SK-N-MC (cell line): ENCODE measurements around the gene PNPO.
A peak's percentile ranks its signal among the peaks of the same experiment; 100 is the strongest.

ENCODE experiments used
- DNase-seq: peaks from one replicate; pipeline ENCODE4 v3.0.0-alpha.2; 2011; ENCODE audit warnings: low read depth, low spot score
- H3K27ac ChIP-seq: fragments of 200-600 bp; sonication (generic); 2 replicates; pipeline ENCODE4 v1.5.1; 2016; ENCODE audit warnings: mixed run types
- H3K36me3 ChIP-seq: fragments of 200-600 bp; sonication (generic); 2 replicates; pipeline ENCODE4 v1.6.1; 2017; ENCODE audit warnings: antibody characterized with exemption, low read length, mixed read lengths; ENCODE audit not compliant: insufficient read depth
- H3K4me3 ChIP-seq: fragments of 200-600 bp; sonication (generic); 2 replicates; pipeline ENCODE4 v1.5.1; 2016
- H3K9ac ChIP-seq: fragments of 200-600 bp; sonication (generic); 2 replicates; pipeline ENCODE4 v1.8.0; 2017; ENCODE audit warnings: mixed run types, mixed read lengths; ENCODE audit not compliant: insufficient read length
- H3K9me3 ChIP-seq: fragments of 200-600 bp; sonication (generic); 2 replicates; pipeline ENCODE4 v1.6.1; 2017; ENCODE audit warnings: low read depth, mild to moderate bottlenecking, antibody characterized with exemption, low read length, moderate library complexity, mixed read lengths
- EZH2 ChIP-seq: fragments of 200-600 bp; sonication (generic); IDR thresholded peaks from one replicate; pipeline ENCODE4 v1.6.1; 2017; ENCODE audit warnings: antibody characterized with exemption
- FOXP2 ChIP-seq: optimal IDR thresholded peaks from 2 replicates; pipeline ENCODE3; 2011; ENCODE audit warnings: mild to moderate bottlenecking, moderate library complexity; ENCODE audit not compliant: insufficient read depth; ENCODE audit errors: extremely low read length, control extremely low read depth
- POLR2AphosphoS5 ChIP-seq: IDR thresholded peaks from 2 replicates; pipeline ENCODE4 v1.6.1; 2012; ENCODE audit warnings: mild to moderate bottlenecking, low read depth, low read length, borderline replicate concordance

Gene PNPO

GRCh38 chr17:47961406-47961805, 20.0 kb downstream of the PNPO start:
- Histone ChIP-seq H3K27ac (no peak overlapping the region), H3K36me3 (no peaks in the 10 kb centered on the region), H3K9me3 (no peaks in the 10 kb centered on the region), H3K9ac (no peak overlapping the region), H3K4me3 (no peak overlapping the region)
- DNase-seq = no peak
- TF ChIP-seq FOXP2 (no peak), EZH2 (no peak), POLR2AphosphoS5 (no peak)

- no peak overlapping the region for H3K4me3 ChIP-seq
- H3K9me3 ChIP-seq = no peaks in the 10 kb centered on the region
- no peaks in the 10 kb centered on the region for H3K36me3 ChIP-seq
- H3K27ac ChIP-seq = no peak overlapping the region
- no peak overlapping the region for H3K9ac ChIP-seq
- TF ChIP-seq POLR2AphosphoS5 (no peak), FOXP2 (no peak), EZH2 (no peak)
- no peak for DNase-seq
Observed at GRCh38 chr17:47962901-47963300, 21.5 kb downstream of the PNPO start.

DNA sequence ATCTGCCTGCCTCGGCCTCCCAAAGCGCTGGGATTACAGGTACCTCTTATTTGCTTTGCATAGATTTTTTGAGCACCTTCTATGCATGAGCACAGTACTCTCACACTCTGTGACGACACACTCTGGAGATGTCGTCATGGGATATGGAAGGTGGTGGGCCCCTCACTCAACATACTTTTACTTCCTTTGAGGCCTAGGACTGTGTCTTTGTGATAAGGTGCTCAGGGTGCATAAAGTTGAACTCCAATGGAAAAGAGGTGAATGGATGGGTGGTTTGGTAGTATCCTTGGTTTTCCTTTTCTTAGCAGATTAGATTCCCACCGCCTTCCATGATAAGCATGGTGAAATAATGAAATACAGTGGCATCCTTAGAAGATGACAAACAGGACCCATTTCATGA, 23.5 kb downstream of the PNPO start:
- H3K9me3 ChIP-seq = no peaks in the 10 kb centered on the region
- H3K36me3 ChIP-seq = no peaks in the 10 kb centered on the region
- H3K9ac ChIP-seq = no peak overlapping the region
- H3K4me3 ChIP-seq = no peak overlapping the region
- DNase-seq = no peak
- TF ChIP-seq EZH2 (no peak), FOXP2 (no peak), POLR2AphosphoS5 (no peak)
- H3K27ac ChIP-seq = no peak overlapping the region

DNA sequence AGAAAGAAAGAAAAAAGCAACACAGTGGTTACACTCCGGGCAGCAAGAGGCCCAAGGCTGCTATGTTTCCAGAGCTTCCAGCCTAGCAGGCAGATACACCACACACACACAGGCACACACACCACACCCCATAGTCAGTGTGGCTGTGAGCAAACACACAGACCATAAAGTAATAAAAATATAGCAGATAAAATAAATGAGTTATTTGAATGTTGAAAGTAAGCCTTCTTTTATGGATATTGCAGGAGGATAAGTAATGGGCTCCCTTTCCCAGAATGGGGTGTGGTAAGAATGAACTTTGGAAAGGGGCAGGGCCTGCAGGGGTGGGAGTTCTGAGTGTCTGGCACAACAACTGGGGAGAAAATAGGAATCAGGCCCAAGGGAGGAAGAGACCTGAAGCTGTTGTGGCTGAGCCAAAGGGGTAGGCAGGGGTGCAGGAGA, 24.7 kb downstream of the PNPO start:
- Histone ChIP-seq H3K36me3 (no peaks in the 10 kb centered on the region), H3K9me3 (no peaks in the 10 kb centered on the region), H3K4me3 (no peak overlapping the region), H3K9ac (no peak overlapping the region), H3K27ac (no peak overlapping the region)
- no peak for DNase-seq
- no peak for TF ChIP-seq POLR2AphosphoS5
- TF ChIP-seq EZH2 = no peak
- no peak for TF ChIP-seq FOXP2

DNA sequence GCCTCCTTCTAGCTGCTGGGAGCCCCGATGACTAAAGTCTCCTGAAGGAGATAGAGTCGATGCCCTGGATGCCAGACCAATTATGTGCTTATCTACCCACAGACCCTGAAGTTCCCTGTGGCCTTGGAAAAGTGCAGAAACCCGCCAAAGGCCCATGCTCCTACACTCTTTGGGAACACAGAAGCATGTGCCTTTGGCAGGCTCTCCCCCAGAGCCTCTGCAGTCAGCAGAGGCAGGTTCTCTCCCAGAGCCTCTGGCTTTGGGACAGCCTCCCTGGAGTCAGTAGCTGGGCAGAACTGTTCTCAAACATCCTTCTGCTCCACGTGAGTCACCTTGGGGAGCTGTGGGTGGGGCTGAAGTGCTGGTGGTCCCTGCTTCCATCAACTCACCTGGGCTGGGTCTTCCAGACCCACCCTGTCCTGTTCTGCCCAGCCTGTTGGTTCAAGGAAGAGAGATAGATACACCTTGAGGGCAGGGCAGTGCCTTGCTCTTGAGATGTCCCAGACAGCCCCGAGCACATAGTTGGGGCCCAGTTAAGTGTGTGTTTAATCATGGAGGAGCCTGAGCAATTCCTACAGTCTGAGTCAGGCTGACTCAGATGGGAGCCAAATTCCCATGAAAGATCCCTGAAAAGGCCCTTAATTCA, 26.4 kb downstream of the PNPO start:
- H3K9me3 ChIP-seq = no peaks in the 10 kb centered on the region
- no peak for DNase-seq
- no peak overlapping the region for H3K27ac ChIP-seq
- H3K9ac ChIP-seq = no peak overlapping the region
- no peaks in the 10 kb centered on the region for H3K36me3 ChIP-seq
- TF ChIP-seq FOXP2 (no peak), POLR2AphosphoS5 (no peak), EZH2 (no peak)
- H3K4me3 ChIP-seq = no peak overlapping the region

DNA sequence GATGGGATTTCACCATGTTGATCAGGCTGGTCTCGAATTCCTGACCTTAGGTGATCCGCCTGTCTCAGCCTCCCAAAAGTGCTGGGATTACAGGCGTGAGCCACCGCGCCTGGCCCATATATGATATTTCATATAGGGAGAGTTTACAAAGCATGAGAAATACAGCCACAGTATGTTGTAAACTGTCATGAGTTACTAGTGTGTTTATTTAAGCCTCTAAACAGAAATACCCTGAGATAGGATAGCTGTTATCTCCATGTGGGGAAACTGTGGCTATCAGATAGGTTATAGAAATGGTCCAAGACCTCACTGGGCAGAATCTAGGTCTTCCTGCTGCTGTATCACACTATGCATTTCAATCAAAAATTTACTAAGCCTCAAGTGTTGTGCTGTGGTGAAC, 27.5 kb downstream of the PNPO start:
- TF ChIP-seq EZH2 (no peak), POLR2AphosphoS5 (no peak), FOXP2 (no peak)
- H3K9ac ChIP-seq = no peak overlapping the region
- H3K9me3 ChIP-seq = no peaks in the 10 kb centered on the region
- H3K4me3 ChIP-seq = no peak overlapping the region
- H3K36me3 ChIP-seq = peaks cover 7% of the 10 kb centered on the region; the same call in 1 of the 2 replicates
- no peak for DNase-seq
- H3K27ac ChIP-seq = no peak overlapping the region

- H3K4me3 ChIP-seq = peak overlapping the region; percentile 94
Observed at GRCh38 chr17:47969930-47970724, 28.8 kb downstream of the PNPO start.

GRCh38 chr17:47970725-47971499, 29.5 kb downstream of the PNPO start, which contains the start of gene CDK5RAP3:
Gene CDK5RAP3 (plus strand): TSS chr17:47971113. CDS start chr17:47971147, 34 bp downstream.
- peaks cover 14% of the 10 kb centered on the region; the same call in 1 of the 2 replicates for H3K36me3 ChIP-seq
- peak; percentile 66 for DNase-seq
- H3K27ac ChIP-seq = no peak within 1 kb of the TSS
- no peaks in the 10 kb centered on the region for H3K9me3 ChIP-seq
- H3K9ac ChIP-seq = peak within 1 kb of the TSS; percentile 66
- TF ChIP-seq POLR2AphosphoS5 (peak; percentile 70; the same call in 1 of the 2 replicates), FOXP2 (no peak)
- peak within 1 kb of the TSS; percentile 94 for H3K4me3 ChIP-seq

More at GRCh38 chr17:47969930-47970724, 28.8 kb downstream of the PNPO start:
- no peak for DNase-seq
- peak overlapping the region; percentile 48 for H3K9ac ChIP-seq
- H3K9me3 ChIP-seq = no peaks in the 10 kb centered on the region
- peaks cover 9% of the 10 kb centered on the region; the same call in 1 of the 2 replicates for H3K36me3 ChIP-seq
- TF ChIP-seq POLR2AphosphoS5 = no peak
- no peak for TF ChIP-seq FOXP2
- no peak for TF ChIP-seq EZH2
- H3K27ac ChIP-seq = no peak overlapping the region
